Dermis blood vessel endothelial cell (primary cell): ENCODE results near the gene URM1. TPM values are rescaled to one million over a fixed set of nuclear protein-coding genes. Genes with fewer than 3 reads are reported as not detected.

Experiments
- DNase-seq: peaks from one replicate; pipeline ENCODE4 v3.0.0; 2010
- total RNA-seq: library from RNA; depleted of rRNA; stranded (reverse); fragments of >200 nt; gene quantifications from 2 replicates; pipeline ENCODE4 v1.2.3, GENCODE V29; 2014

Gene URM1
- total RNA-seq, 1 donor from 2014 or later = 64.8 TPM

DNA sequence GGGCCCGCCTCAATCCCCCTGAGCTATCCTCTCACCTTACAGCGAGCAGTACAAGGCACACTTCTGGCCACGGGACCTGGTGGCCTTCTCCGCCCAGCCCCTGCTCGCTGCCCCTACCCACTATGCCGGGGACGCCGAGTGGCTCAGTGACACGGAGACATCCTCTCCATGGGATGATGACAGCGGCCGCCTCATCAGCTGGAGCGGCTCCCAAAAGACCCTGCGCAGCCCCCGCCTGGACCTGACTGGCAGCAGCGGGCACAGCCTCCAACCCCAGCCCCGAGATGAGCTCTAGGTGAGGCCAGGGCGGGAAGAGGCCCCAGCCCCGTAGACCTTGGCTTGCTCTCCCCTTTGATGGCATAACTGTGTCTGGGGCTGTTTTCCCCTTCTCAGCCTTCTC is 64.4 kb downstream of the URM1 start:
- DNase-seq = no peak

DNA sequence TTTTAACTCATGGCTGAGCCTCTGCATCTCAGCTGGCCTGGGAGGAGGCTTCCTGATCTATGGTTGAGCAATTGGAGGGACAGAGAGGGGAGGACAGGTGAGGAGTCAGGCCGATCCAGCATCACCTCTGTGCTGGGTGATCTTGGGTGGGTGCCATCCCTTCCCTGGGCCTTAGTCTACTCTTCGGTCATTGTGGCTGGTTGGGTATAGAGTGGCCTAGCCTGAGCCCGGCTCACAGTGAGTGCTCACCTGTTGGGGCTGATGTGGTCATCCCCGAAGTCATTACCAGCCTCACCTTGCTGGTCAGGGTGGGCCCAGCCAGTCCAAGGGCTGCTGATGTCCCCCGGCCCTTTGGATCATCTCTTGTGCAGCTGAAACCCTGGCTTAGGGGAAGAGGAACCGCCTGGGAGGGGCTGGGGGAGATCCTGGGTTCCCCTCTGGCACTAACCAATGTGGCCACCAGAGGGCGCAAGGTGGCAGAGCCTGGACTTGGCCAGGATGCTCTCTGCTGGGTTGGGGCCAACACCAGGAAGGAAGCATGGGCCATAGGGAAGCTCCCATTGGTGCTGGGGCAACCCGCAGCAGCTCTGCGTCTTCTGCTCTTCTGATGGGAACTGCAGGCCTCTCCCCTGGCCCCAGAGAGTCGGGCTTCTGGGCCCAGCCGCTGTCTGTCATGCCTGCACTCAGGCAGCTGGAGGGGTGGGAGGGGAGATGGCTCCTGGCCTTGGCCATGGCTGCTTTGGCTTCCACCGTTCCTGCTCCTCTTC is 67.4 kb downstream of the URM1 start:
- peak; percentile 92 for DNase-seq

DNA sequence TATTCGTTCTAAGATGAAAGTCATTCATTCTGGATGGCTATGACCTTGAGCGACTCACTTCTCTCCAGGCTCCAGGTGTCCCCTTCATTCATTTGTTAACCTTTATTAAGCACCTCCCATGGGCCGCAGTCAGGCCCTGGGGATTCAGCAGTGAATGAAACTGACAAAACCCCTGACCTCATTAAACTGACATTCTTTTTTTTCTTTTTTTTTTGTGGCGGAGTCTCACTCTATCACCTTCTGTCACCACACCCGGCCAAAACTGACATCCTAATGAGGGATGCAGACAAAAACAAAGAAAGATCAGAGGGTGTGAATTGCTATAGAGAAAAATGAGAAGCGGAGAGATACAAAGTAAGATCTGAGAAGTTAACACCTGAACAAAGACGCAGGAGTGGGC is 68.1 kb downstream of the URM1 start:
- no peak for DNase-seq

Other genes starting within 250 kb of the URM1 start
- gene PTGES2, start 243.6 kb upstream of the URM1 start, total RNA-seq = 52.8 and 87.3 TPM in 2 replicates
- gene LCN2, start 221.9 kb upstream of the URM1 start, total RNA-seq = 0.14 TPM in 1 of 2 replicates, not detected in the other
- 47.4 and 77.1 TPM in 2 replicates for gene BBLN, start 211.1 kb upstream of the URM1 start, total RNA-seq
- gene CIZ1, start 179.8 kb upstream of the URM1 start, total RNA-seq = 16.7 and 37.9 TPM in 2 replicates
- gene DNM1, start 168.0 kb upstream of the URM1 start, total RNA-seq = 0.17 and 0.33 TPM in 2 replicates
- gene GOLGA2, start 95.4 kb upstream of the URM1 start, total RNA-seq = 68.6 and 76.2 TPM in 2 replicates
- 26.9 and 29.1 TPM in 2 replicates for gene SWI5, start 95.1 kb upstream of the URM1 start, total RNA-seq
- 16.2 and 24.9 TPM in 2 replicates for gene TRUB2, start 48.9 kb upstream of the URM1 start, total RNA-seq
- gene COQ4, start 48.5 kb upstream of the URM1 start, total RNA-seq = 29.2 and 35.6 TPM in 2 replicates
- gene SLC27A4, start 30.8 kb upstream of the URM1 start, total RNA-seq = 34.5 and 38.8 TPM in 2 replicates
- gene CERCAM, start 49.5 kb downstream of the URM1 start, total RNA-seq = 25.4 and 32.9 TPM in 2 replicates
- gene ODF2, start 84.6 kb downstream of the URM1 start, total RNA-seq = 44.2 and 55.7 TPM in 2 replicates
- 19.4 and 34.2 TPM in 2 replicates for gene GLE1, start 133.3 kb downstream of the URM1 start, total RNA-seq
- 505 and 734 TPM in 2 replicates for gene SPTAN1, start 181.2 kb downstream of the URM1 start, total RNA-seq